Stomach (tissue), 9 donors: ENCODE results near the gene SLAIN2. TPM values are rescaled to one million over a fixed set of nuclear protein-coding genes. Genes with fewer than 3 reads are reported as not detected.

ENCODE experiments used
- DNase-seq, 2 donors: peaks; one replicate each; pipeline versions ENCODE4 v3.0.0 to v3.0.0-alpha.2; 2013 to 2019
- H3K27ac ChIP-seq, 5 donors: fragments of 200-600 bp in 4 of 5; sonication (generic) in 4 of 5; one replicate each; pipeline ENCODE4 v1.5.1; 2013 to 2019; ENCODE audit warnings: mild to moderate bottlenecking in 1 of 5, moderate library complexity in 1 of 5
- H3K27me3 ChIP-seq, 3 donors: fragments of 200-600 bp; sonication (generic); one replicate each; pipeline ENCODE4 v1.5.1; 2017 to 2019; ENCODE audit warnings: mixed run types in 1 of 3
- H3K36me3 ChIP-seq, 4 donors: fragments of 200-600 bp; sonication (generic); 1 replicate in 3 of 4; 2 replicates in 1 of 4; pipeline ENCODE4 v1.5.1; 2016 to 2019
- H3K4me1 ChIP-seq, 4 donors: fragments of 200-600 bp; sonication (generic); one replicate each; pipeline ENCODE4 v1.5.1; 2016 to 2019
- H3K4me3 ChIP-seq, 4 donors: fragments of 200-600 bp; sonication (generic) in 3 of 4; one replicate each; pipeline ENCODE4 v1.5.1; 2016 to 2019; ENCODE audit warnings: mild to moderate bottlenecking in 1 of 4
- H3K9me3 ChIP-seq, 4 donors: fragments of 200-600 bp; sonication (generic); one replicate each; pipeline ENCODE4 v1.5.1; 2016 to 2019
- EP300 ChIP-seq: sonication (generic); formaldehyde crosslinking; IDR thresholded peaks from one replicate; pipeline ENCODE4 v1.6.1; 2017; ENCODE audit warnings: antibody characterized with exemption
- POLR2A ChIP-seq, 4 donors: fragments of 450-650 bp; IDR thresholded peaks; one replicate each; pipeline ENCODE4 v1.6.1; 2016; ENCODE audit warnings: antibody characterized with exemption in 4 of 4, control low read depth in 2 of 4, mild to moderate bottlenecking in 1 of 4, moderate library complexity in 1 of 4
- POLR2AphosphoS5 ChIP-seq, 3 donors: sonication (generic); formaldehyde crosslinking; IDR thresholded peaks; one replicate each; pipeline ENCODE4 v1.6.1; 2016; ENCODE audit warnings: antibody characterized with exemption in 3 of 3
- WGBS, 5 donors: extraction: QIAGEN DNeasy Blood & Tissue Kit in 3 of 5; methylation state at CpG; one replicate each; pipeline versions ENCODE4 v1.1.5 to v1.1.7; 2013 to 2018; 5-methylcytosine and 5-hydroxymethylcytosine counted together
- intact Hi-C: fragments of 100-400 bp; cut with DNase I; formaldehyde crosslinking; loops from one replicate; pipeline ENCODE4 v1.15.1; 2023; ENCODE audit warnings: low total_unique reads
- polyA plus RNA-seq, 3 donors: library from polyadenylated mRNA; stranded (reverse); fragments of 200-250 nt; gene quantifications; one replicate each; pipeline ENCODE4 v1.2.3, GENCODE V29; 2013
- total RNA-seq, 5 donors: library from RNA; depleted of rRNA; stranded (reverse); fragments of >200 nt; gene quantifications; one replicate each; pipeline versions ENCODE4 v1.1.0 to v1.2.3, GENCODE V29; 2014 to 2016
- TF ChIP-seq, protein P1 (sequence below), 7 experiments: fragments of 450-650 bp in 4 of 7; fragments of 200-600 bp in 3 of 7; sonication (generic) in 3 of 7; IDR thresholded peaks; one replicate each; pipeline ENCODE4 v1.5.1; 2016 to 2019; ENCODE audit warnings: antibody characterized with exemption in 7 of 7, control low read depth in 2 of 7, mild to moderate bottlenecking in 1 of 7
- donor health status: healthy with polysubstance abuse.
- donor health status: Bipolar disorder and iron deficiency.
- donor health status: healthy.

The SLAIN2 gene
- total and polyA plus RNA-seq, 8 donors = 16.7 to 274 (median 34.9) TPM

GRCh38 chr4:48475770-48476169 is 134.4 kb downstream of the SLAIN2 start:
- no peak overlapping the region for H3K4me3 ChIP-seq
- intact Hi-C loops = no loop called here
- 77 to 82% (median 78%) methylated on average over 6 of the region's 6 CpGs for WGBS, 5 donors
- peaks cover 0 to 4% (median 0%) of the 10 kb centered on the region in 3 donors for H3K27me3 ChIP-seq
- H3K9me3 ChIP-seq = no peaks in the 10 kb centered on the region
- TF ChIP-seq POLR2A (IDR thresholded peaks at IDR 0.05) = no peak
- TF ChIP-seq, protein P1, sequence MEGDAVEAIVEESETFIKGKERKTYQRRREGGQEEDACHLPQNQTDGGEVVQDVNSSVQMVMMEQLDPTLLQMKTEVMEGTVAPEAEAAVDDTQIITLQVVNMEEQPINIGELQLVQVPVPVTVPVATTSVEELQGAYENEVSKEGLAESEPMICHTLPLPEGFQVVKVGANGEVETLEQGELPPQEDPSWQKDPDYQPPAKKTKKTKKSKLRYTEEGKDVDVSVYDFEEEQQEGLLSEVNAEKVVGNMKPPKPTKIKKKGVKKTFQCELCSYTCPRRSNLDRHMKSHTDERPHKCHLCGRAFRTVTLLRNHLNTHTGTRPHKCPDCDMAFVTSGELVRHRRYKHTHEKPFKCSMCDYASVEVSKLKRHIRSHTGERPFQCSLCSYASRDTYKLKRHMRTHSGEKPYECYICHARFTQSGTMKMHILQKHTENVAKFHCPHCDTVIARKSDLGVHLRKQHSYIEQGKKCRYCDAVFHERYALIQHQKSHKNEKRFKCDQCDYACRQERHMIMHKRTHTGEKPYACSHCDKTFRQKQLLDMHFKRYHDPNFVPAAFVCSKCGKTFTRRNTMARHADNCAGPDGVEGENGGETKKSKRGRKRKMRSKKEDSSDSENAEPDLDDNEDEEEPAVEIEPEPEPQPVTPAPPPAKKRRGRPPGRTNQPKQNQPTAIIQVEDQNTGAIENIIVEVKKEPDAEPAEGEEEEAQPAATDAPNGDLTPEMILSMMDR (IDR thresholded peaks at IDR 0.05) = no peak
- TF ChIP-seq EP300 = no peak
- no peak for TF ChIP-seq POLR2AphosphoS5 (IDR thresholded peaks at IDR 0.05)
- DNase-seq = no peak
- no peak overlapping the region for H3K27ac ChIP-seq
- H3K4me1 ChIP-seq = no peaks in the 10 kb centered on the region
- H3K36me3 ChIP-seq = no peaks in the 10 kb centered on the region

Other genes starting within 250 kb of the SLAIN2 start
- 1 to 10 TPM in 4 of 5 donors, not detected in 1; 1.2 to 8.3 (median 4.4) TPM for gene TXK, start 207.3 kb upstream of the SLAIN2 start, total RNA-seq
- under 1 TPM; 0.15 to 0.63 (median 0.37) TPM for gene TXK, start 207.3 kb upstream of the SLAIN2 start, polyA plus RNA-seq
- gene TEC, start 71.7 kb upstream of the SLAIN2 start, total RNA-seq = 1 to 10 TPM in 4 of 5 donors, under 1 TPM in 1; 0.89 to 7.0 (median 2.6) TPM
- gene TEC, start 71.7 kb upstream of the SLAIN2 start, polyA plus RNA-seq = 1 to 10 TPM in 2 of 3 donors, under 1 TPM in 1; 0.81 to 2.0 (median 1.6) TPM
- gene SLC10A4, start 141.8 kb downstream of the SLAIN2 start, total RNA-seq = 1 to 10 TPM in 1 of 5 donors, under 1 TPM in 1, not detected in 3; 0.73 to 1.7 TPM
- under 1 TPM in 1 of 3 donors, not detected in 2; 0.38 TPM for gene SLC10A4, start 141.8 kb downstream of the SLAIN2 start, polyA plus RNA-seq
- not detected for gene ZAR1, start 148.7 kb downstream of the SLAIN2 start, total RNA-seq
- gene ZAR1, start 148.7 kb downstream of the SLAIN2 start, polyA plus RNA-seq = not detected